ENCODE measurements around the gene GSS.

GSS gene

DNA sequence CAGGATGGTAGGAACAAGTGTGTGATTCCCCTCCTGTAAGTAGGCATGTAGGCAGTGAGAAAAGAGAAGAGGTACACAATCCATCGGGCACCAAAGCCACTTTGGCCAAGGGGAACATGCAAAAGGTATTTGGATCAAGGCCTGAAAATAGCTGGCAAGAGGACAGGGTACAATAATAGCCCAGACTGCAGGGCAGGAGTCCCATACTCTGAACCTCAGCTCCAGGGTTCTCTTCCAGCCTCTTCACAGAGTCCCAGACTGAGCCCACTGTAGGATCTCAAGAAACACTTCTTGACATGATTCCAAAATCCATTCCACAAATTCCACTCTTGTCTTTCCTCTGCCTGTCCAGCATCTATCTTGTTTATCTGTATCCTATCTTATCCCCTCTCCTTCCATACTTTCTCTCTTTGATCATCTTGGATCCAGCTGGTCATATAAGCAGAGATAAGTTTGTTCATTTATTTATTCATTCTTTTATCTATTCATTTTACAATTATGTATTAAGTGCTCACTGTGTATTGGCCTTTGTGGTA is 59.5 kb downstream of the GSS start:
- H3K4me3 ChIP-seq (ENCODE audit: low read depth, low read length) = no peak overlapping the region
- TF ChIP-seq, protein P1, sequence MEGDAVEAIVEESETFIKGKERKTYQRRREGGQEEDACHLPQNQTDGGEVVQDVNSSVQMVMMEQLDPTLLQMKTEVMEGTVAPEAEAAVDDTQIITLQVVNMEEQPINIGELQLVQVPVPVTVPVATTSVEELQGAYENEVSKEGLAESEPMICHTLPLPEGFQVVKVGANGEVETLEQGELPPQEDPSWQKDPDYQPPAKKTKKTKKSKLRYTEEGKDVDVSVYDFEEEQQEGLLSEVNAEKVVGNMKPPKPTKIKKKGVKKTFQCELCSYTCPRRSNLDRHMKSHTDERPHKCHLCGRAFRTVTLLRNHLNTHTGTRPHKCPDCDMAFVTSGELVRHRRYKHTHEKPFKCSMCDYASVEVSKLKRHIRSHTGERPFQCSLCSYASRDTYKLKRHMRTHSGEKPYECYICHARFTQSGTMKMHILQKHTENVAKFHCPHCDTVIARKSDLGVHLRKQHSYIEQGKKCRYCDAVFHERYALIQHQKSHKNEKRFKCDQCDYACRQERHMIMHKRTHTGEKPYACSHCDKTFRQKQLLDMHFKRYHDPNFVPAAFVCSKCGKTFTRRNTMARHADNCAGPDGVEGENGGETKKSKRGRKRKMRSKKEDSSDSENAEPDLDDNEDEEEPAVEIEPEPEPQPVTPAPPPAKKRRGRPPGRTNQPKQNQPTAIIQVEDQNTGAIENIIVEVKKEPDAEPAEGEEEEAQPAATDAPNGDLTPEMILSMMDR (IDR thresholded peaks at IDR 0.05; ENCODE audit: control insufficient read depth, extremely low read depth, insufficient read depth) = no peak
- no peak for DNase-seq (ENCODE audit: low read depth)

DNA sequence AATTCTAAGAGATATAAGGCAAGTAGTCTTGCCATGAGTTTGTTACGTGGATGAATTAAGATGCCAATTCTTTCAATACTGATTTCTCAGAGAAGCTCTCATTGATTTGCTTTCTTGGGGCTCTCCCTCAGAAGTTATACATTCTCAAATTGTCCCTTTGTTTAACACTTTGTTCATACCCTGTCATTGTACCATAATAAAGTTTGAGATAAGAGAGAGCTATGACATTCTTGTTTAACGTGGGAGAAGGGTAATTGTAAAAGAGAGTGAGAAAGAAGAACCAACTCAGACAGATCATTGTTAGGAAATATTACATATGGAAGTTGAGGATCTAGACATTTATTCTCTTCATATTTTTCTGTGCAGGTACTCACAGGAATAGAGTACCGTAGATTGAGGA is 60.1 kb downstream of the GSS start:
- TF ChIP-seq, protein P1 (IDR thresholded peaks at IDR 0.05; ENCODE audit: control insufficient read depth, extremely low read depth, insufficient read depth) = no peak
- no peak for DNase-seq (ENCODE audit: low read depth)

DNA sequence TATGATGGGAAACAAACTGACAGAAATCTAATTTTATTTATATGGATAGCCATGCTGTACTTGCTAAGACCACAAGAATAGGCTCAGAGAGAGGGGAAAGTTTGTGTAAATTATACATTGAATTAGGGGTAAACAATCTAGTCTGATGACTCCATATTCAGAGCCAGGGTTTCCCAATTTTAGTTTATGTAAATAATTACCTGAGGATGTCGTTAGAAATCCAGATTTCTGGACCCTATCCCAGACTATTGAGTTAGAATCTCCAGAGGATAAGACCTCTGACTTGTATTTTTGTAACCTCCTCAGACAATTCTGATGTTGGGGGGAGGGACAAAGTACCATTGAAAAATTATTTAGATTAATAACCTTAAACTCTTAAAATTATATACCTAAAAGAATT is 60.9 kb downstream of the GSS start:
- no peak for DNase-seq (ENCODE audit: low read depth)
- no peak overlapping the region for H3K4me3 ChIP-seq (ENCODE audit: low read depth, low read length)
- TF ChIP-seq, protein P1 (IDR thresholded peaks at IDR 0.05; ENCODE audit: control insufficient read depth, extremely low read depth, insufficient read depth) = no peak

More for the DNA sequence above, 60.1 kb downstream of the GSS start:
- H3K4me3 ChIP-seq (ENCODE audit: low read depth, low read length) = no peak overlapping the region

DNA sequence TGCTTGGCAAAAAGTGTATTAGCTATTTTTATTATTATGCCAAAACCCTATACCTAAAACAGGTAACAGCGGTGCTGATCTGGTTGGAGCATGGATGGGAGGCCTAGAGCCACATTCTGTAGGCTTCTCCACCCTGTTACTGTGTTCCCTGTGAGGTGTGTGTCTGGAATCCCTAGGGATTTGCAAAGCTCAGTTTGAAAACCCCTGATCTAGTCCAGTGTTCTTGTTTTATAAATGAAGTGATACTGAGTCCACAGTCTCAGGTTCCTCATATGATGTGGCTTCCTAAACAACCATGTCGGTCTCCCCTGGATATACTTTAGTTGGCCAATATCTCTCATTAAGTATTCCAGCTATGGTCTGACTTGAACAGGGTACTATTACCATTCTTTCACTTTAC is 62.9 kb downstream of the GSS start:
- H3K4me3 ChIP-seq (ENCODE audit: low read depth, low read length) = no peak overlapping the region
- TF ChIP-seq, protein P1 (IDR thresholded peaks at IDR 0.05; ENCODE audit: control insufficient read depth, extremely low read depth, insufficient read depth) = no peak
- DNase-seq (ENCODE audit: low read depth) = no peak

GRCh38 chr20:34891166-34892062 is 64.2 kb downstream of the GSS start:
- DNase-seq (ENCODE audit: low read depth) = no peak
- TF ChIP-seq, protein P1 (IDR thresholded peaks at IDR 0.05; ENCODE audit: control insufficient read depth, extremely low read depth, insufficient read depth) = no peak
- H3K4me3 ChIP-seq (ENCODE audit: low read depth, low read length) = no peak overlapping the region

DNA sequence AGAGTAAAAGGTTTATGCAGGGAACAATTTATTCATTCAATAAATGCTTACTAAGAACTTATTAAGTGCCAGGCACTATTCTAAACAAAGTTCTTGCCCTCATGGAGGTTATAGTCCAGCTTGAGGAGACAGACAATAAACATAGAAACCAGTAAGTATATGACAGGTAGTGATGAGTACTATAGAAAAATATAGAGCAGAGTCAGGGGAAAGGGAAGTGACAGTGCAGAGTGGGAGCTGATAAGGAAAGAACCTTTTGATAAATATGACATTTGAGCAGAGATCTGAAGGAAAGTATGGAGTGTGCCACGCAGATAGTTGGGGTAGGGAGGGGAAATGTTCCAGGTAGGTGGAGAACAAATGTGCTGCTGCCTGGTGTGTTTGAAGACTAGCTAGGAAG is 67.1 kb downstream of the GSS start:
- TF ChIP-seq, protein P1 (IDR thresholded peaks at IDR 0.05; ENCODE audit: control insufficient read depth, extremely low read depth, insufficient read depth) = no peak
- DNase-seq (ENCODE audit: low read depth) = no peak
- H3K4me3 ChIP-seq (ENCODE audit: low read depth, low read length) = no peak overlapping the region
